H9 (cell line): Measurements from ENCODE around the gene LRRTM2. TPM values are rescaled to one million over a fixed set of nuclear protein-coding genes. Genes with fewer than 3 reads are reported as not detected.

Source experiments
- DNase-seq: peaks from one replicate; pipeline ENCODE4 v3.0.0-alpha.2; 2017
- H2AFZ ChIP-seq: one replicate; pipeline ENCODE4 v1.6.1; 2013; ENCODE audit warnings: mild to moderate bottlenecking, low read length, control low read depth, moderate library complexity
- H2AK5ac ChIP-seq: 2 replicates; pipeline ENCODE4 v1.6.1; 2013; ENCODE audit warnings: low read length, control low read depth, mixed read lengths; ENCODE audit not compliant: insufficient read length
- H2BK120ac ChIP-seq: one replicate; pipeline ENCODE4 v1.6.1; 2013; ENCODE audit warnings: low read depth, mild to moderate bottlenecking, low read length, control low read depth, inconsistent platforms; ENCODE audit not compliant: poor library complexity, severe bottlenecking
- H2BK12ac ChIP-seq: 2 replicates; pipeline ENCODE4 v1.6.1; 2013; ENCODE audit warnings: low read length, control low read depth, mixed read lengths, low read depth; ENCODE audit not compliant: insufficient read length
- H2BK15ac ChIP-seq: 2 replicates; pipeline ENCODE4 v1.6.1; 2013; ENCODE audit warnings: low read depth, low read length, control low read depth
- H2BK20ac ChIP-seq: one replicate; pipeline ENCODE4 v1.6.1; 2013; ENCODE audit warnings: low read depth, mild to moderate bottlenecking, low read length, control low read depth, inconsistent platforms; ENCODE audit not compliant: poor library complexity, severe bottlenecking
- H2BK5ac ChIP-seq: 2 replicates; pipeline ENCODE4 v1.6.1; 2013; ENCODE audit warnings: low read length, control low read depth, mixed read lengths; ENCODE audit not compliant: insufficient read length
- H3K14ac ChIP-seq: 2 replicates; pipeline ENCODE4 v1.6.1; 2013; ENCODE audit warnings: low read length, control low read depth; ENCODE audit not compliant: insufficient read depth
- H3K18ac ChIP-seq: 2 replicates; pipeline ENCODE4 v1.6.1; 2013; ENCODE audit warnings: low read depth, mild to moderate bottlenecking, mixed read lengths, low read length, control low read depth; ENCODE audit not compliant: insufficient read length
- H3K23ac ChIP-seq: 2 replicates; pipeline ENCODE4 v1.6.1; 2013; ENCODE audit warnings: low read length, control low read depth, mixed read lengths, low read depth; ENCODE audit not compliant: insufficient read length
- H3K23me2 ChIP-seq: 2 replicates; pipeline ENCODE4 v1.6.1; 2013; ENCODE audit warnings: low read depth, mild to moderate bottlenecking, mixed read lengths, low read length, control low read depth; ENCODE audit not compliant: insufficient read length, poor library complexity, severe bottlenecking
- H3K27ac ChIP-seq: 2 replicates; pipeline ENCODE4 v1.5.1; 2013; ENCODE audit warnings: low read length, control low read depth, mixed read lengths, low read depth; ENCODE audit not compliant: insufficient read length
- H3K27me3 ChIP-seq: 2 replicates; pipeline ENCODE4 v1.6.1; 2013; ENCODE audit warnings: low read length, control low read depth, inconsistent platforms; ENCODE audit not compliant: insufficient read depth
- H3K4ac ChIP-seq: 2 replicates; pipeline ENCODE4 v1.6.1; 2013; ENCODE audit warnings: low read depth, mild to moderate bottlenecking, control low read depth, inconsistent platforms, low read length, moderate library complexity
- H3K4me1 ChIP-seq: 2 replicates; pipeline ENCODE4 v1.6.1; 2013; ENCODE audit warnings: low read length, control low read depth, inconsistent platforms; ENCODE audit not compliant: insufficient read depth
- H3K4me2 ChIP-seq: 2 replicates; pipeline ENCODE4 v1.6.1; 2013; ENCODE audit warnings: low read length, control low read depth, mixed read lengths; ENCODE audit not compliant: insufficient read length, insufficient read depth
- H3K56ac ChIP-seq: 2 replicates; pipeline ENCODE4 v1.6.1; 2013; ENCODE audit warnings: low read depth, mild to moderate bottlenecking, mixed read lengths, low read length, control low read depth; ENCODE audit not compliant: insufficient read length
- H3K79me1 ChIP-seq: 2 replicates; pipeline ENCODE4 v1.6.1; 2013; ENCODE audit warnings: low read depth, mild to moderate bottlenecking, moderate library complexity, low read length, control low read depth, inconsistent platforms; ENCODE audit not compliant: insufficient read depth, poor library complexity, severe bottlenecking
- H3K79me2 ChIP-seq: 2 replicates; pipeline ENCODE4 v1.6.1; 2013; ENCODE audit warnings: low read length, control low read depth, inconsistent platforms; ENCODE audit not compliant: insufficient read depth
- H3K9ac ChIP-seq: 2 replicates; pipeline ENCODE4 v1.6.1; 2013; ENCODE audit warnings: low read length, control low read depth, mixed read lengths; ENCODE audit not compliant: insufficient read length; ENCODE audit errors: extremely low read depth
- H3K9me3 ChIP-seq: one replicate; pipeline ENCODE4 v1.6.1; 2013; ENCODE audit warnings: low read depth, low read length, inconsistent platforms; ENCODE audit not compliant: control insufficient read depth
- H3T11ph ChIP-seq: one replicate; pipeline ENCODE4 v1.6.1; 2013; ENCODE audit warnings: mild to moderate bottlenecking, low read length, control low read depth, inconsistent platforms
- H4K20me1 ChIP-seq: one replicate; pipeline ENCODE4 v1.6.1; 2013; ENCODE audit not compliant: control insufficient read depth, insufficient read length, insufficient read depth
- H4K5ac ChIP-seq: 2 replicates; pipeline ENCODE4 v1.6.1; 2013; ENCODE audit warnings: low read depth, mild to moderate bottlenecking, mixed read lengths, low read length, control low read depth; ENCODE audit not compliant: insufficient read length
- H4K8ac ChIP-seq: replicated peaks from 2 replicates; pipeline ENCODE4 v1.6.1; 2013; ENCODE audit warnings: low read length, control low read depth, mixed read lengths, low read depth; ENCODE audit not compliant: insufficient read length
- H4K91ac ChIP-seq: 2 replicates; pipeline ENCODE4 v1.6.1; 2013; ENCODE audit warnings: low read depth, mild to moderate bottlenecking, moderate library complexity, mixed read lengths, low read length, control low read depth; ENCODE audit not compliant: insufficient read length
- H3K27ac Mint-ChIP-seq, 3 experiments: 2 replicates in 2 of 3; 3 replicates in 1 of 3; pipeline ENCODE4 v1.8.0; 2020 to 2021; ENCODE audit warnings: mixed read lengths in 3 of 3, mild to moderate bottlenecking in 1 of 3, moderate library complexity in 1 of 3
- H3K27me3 Mint-ChIP-seq: 2 replicates; pipeline ENCODE4 v1.8.0; 2021; ENCODE audit warnings: low read depth, mild to moderate bottlenecking, moderate library complexity, mixed read lengths
- H3K36me3 Mint-ChIP-seq, 3 experiments: 2 replicates in 2 of 3; 3 replicates in 1 of 3; pipeline ENCODE4 v1.8.0; 2020 to 2021; ENCODE audit warnings: low read depth in 3 of 3, mixed read lengths in 3 of 3; ENCODE audit not compliant: insufficient read depth in 1 of 3
- H3K4me1 Mint-ChIP-seq, 2 experiments: 2 replicates each; pipeline ENCODE4 v1.8.0; 2020; ENCODE audit warnings: mixed read lengths in 2 of 2
- H3K4me3 Mint-ChIP-seq, 2 experiments: 2 replicates in 1 of 2; 3 replicates in 1 of 2; pipeline ENCODE4 v1.8.0; 2020 to 2021; ENCODE audit warnings: mild to moderate bottlenecking in 2 of 2, mixed read lengths in 2 of 2, moderate library complexity in 1 of 2
- H3K9me3 Mint-ChIP-seq, 2 experiments: 2 replicates in 1 of 2; 3 replicates in 1 of 2; pipeline ENCODE4 v1.8.0; 2020; ENCODE audit warnings: mild to moderate bottlenecking in 2 of 2, mixed read lengths in 2 of 2, moderate library complexity in 1 of 2
- WGBS: extraction: QIAGEN DNeasy Blood & Tissue Kit; methylation state at CpG from one replicate; pipeline ENCODE4 v1.1.7; 2013; ENCODE audit warnings: missing lambda C conversion rate, low lambda C conversion rate, mixed read lengths; ENCODE audit not compliant: insufficient read length; ENCODE audit errors: extremely low coverage; 5-methylcytosine and 5-hydroxymethylcytosine counted together
- total RNA-seq: library from RNA; stranded (reverse); gene quantifications from 2 replicates; pipeline ENCODE4 v1.2.1, GENCODE V29; 2021
- TF ChIP-seq, protein P1 (sequence below): fragments of 200-600 bp; sonication (generic); conservative IDR thresholded peaks from 3 replicates; pipeline ENCODE4 v1.8.0; 2021; ENCODE audit warnings: antibody characterized with exemption, mild to moderate bottlenecking

Gene LRRTM2
- total RNA-seq, 1 experiment from 2014 or later = not detected

DNA sequence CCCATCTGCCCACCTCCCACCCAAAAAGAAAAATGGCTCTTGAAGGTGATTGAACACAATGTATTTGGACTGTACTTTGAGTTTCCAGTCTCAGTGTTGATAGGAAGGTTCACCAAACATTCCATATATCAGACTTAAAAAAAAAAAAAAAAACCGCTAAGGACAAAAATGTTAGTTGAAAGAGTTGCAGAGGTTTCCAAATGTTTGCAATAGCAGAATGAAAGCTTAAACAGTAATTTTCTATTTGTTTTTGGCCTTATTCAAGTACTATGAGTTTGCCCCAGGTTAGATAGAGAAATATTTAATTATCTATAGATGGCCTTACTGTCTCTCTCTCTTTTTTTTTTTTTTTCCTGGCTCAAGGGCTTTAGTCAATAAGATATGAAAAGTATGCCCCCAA is 6.1 kb downstream of the LRRTM2 start:
- no peak overlapping the region for H3K14ac ChIP-seq
- H3K9ac ChIP-seq = no peak overlapping the region
- peaks cover 3% of the 10 kb centered on the region; the same call in 1 of the 2 replicates for H3K4me1 ChIP-seq
- no peak overlapping the region for H3K18ac ChIP-seq
- Mint-ChIP-seq H3K27me3 (no peaks in the 10 kb centered on the region), H3K4me1 (peaks cover 69 to 74% of the 10 kb centered on the region in 2 experiments), H3K4me3 (no peak overlapping the region), H3K9me3 (no peaks in the 10 kb centered on the region; a peak in 1 of 5 replicates), H3K36me3 (peaks cover 0 to 11% (median 11%) of the 10 kb centered on the region in 3 experiments; a peak in 5 of 7 replicates), H3K27ac (peak overlapping the region in 2 of 3 experiments; percentile 21 to 46; a peak in 2 of 7 replicates)
- H3K23ac ChIP-seq = no peak overlapping the region
- no peak overlapping the region for H4K5ac ChIP-seq
- no peak overlapping the region for H3T11ph ChIP-seq
- no peak overlapping the region for H2BK5ac ChIP-seq
- H3K4me2 ChIP-seq = no peak overlapping the region
- no peak overlapping the region for H2AK5ac ChIP-seq
- TF ChIP-seq, protein P1, sequence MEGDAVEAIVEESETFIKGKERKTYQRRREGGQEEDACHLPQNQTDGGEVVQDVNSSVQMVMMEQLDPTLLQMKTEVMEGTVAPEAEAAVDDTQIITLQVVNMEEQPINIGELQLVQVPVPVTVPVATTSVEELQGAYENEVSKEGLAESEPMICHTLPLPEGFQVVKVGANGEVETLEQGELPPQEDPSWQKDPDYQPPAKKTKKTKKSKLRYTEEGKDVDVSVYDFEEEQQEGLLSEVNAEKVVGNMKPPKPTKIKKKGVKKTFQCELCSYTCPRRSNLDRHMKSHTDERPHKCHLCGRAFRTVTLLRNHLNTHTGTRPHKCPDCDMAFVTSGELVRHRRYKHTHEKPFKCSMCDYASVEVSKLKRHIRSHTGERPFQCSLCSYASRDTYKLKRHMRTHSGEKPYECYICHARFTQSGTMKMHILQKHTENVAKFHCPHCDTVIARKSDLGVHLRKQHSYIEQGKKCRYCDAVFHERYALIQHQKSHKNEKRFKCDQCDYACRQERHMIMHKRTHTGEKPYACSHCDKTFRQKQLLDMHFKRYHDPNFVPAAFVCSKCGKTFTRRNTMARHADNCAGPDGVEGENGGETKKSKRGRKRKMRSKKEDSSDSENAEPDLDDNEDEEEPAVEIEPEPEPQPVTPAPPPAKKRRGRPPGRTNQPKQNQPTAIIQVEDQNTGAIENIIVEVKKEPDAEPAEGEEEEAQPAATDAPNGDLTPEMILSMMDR = no peak
- no peak for DNase-seq
- no peak overlapping the region for H2BK15ac ChIP-seq
- H4K8ac ChIP-seq = no peak overlapping the region
- no peak overlapping the region for H4K91ac ChIP-seq
- H2AFZ ChIP-seq = no peak overlapping the region
- H3K56ac ChIP-seq = no peak overlapping the region
- no peaks in the 10 kb centered on the region for H3K27me3 ChIP-seq
- peaks cover 6% of the 10 kb centered on the region for H3K79me1 ChIP-seq
- no peak overlapping the region for H3K27ac ChIP-seq
- no peak overlapping the region for H2BK20ac ChIP-seq
- no peak overlapping the region for H2BK12ac ChIP-seq
- H2BK120ac ChIP-seq = no peak overlapping the region
- no peaks in the 10 kb centered on the region for H4K20me1 ChIP-seq
- H3K9me3 ChIP-seq = no peaks in the 10 kb centered on the region
- no CpG with 5 or more reads among the region's 1 CpG for WGBS
- no peaks in the 10 kb centered on the region; the same call in 1 of the 2 replicates for H3K79me2 ChIP-seq
- H3K23me2 ChIP-seq = no peaks in the 10 kb centered on the region
- no peak overlapping the region for H3K4ac ChIP-seq
